ENCODE data around the gene PLEKHA7.

DNA sequence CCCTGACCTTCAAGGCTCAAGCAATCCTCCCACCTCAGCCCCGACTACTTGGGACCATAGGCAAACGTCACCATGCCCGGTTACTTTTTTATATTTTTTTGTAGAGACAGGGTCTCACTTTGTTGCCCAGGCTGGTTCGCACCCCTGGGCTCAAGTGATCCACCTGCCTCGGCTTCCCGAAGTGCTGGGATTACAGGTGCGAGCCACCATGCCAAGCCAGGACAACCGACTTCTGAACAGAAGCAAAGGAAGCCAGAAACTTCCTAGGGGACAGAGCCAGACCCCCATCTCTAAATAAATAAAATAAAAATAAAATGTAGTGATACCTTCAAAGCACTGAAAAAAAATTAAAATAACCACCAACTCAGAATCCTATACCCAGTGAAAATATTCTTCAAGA lies 249.3 kb downstream of the PLEKHA7 start:
- TF ChIP-seq POLR2AphosphoS5 (IDR thresholded peaks at IDR 0.05; ENCODE audit: low read depth, low read length) = no peak
- no peak for TF ChIP-seq POLR2A (IDR thresholded peaks at IDR 0.05; ENCODE audit: low read depth, low read length)
- TF ChIP-seq SPI1 (IDR thresholded peaks at IDR 0.05; ENCODE audit: low read depth, low read length) = no peak

All from GM12891 (cell line).